Sigmoid colon (tissue), 7 donors: ENCODE data around the gene REG3A. TPM values are rescaled to one million over a fixed set of nuclear protein-coding genes. Genes with fewer than 3 reads are reported as not detected.

Experiments used
- DNase-seq: peaks from one replicate; pipeline ENCODE4 v3.0.0-alpha.2; 2019
- H3K27ac ChIP-seq, 4 donors: fragments of 200-600 bp; sonication (generic); one replicate each; pipeline ENCODE4 v1.5.1; 2016 to 2019; ENCODE audit warnings: mild to moderate bottlenecking in 1 of 4
- H3K27me3 ChIP-seq, 3 donors: fragments of 200-600 bp; sonication (generic); one replicate each; pipeline ENCODE4 v1.5.1; 2019; ENCODE audit warnings: mild to moderate bottlenecking in 1 of 3
- H3K36me3 ChIP-seq, 4 donors: fragments of 200-600 bp; sonication (generic); one replicate each; pipeline ENCODE4 v1.5.1; 2016 to 2019
- H3K4me1 ChIP-seq, 4 donors: fragments of 200-600 bp; sonication (generic); one replicate each; pipeline ENCODE4 v1.5.1; 2017 to 2019
- H3K4me3 ChIP-seq, 4 donors: fragments of 200-600 bp; sonication (generic); one replicate each; pipeline ENCODE4 v1.5.1; 2017 to 2019; ENCODE audit warnings: mild to moderate bottlenecking in 2 of 4, moderate library complexity in 1 of 4
- H3K9me3 ChIP-seq, 4 donors: fragments of 200-600 bp in 3 of 4; sonication (generic) in 3 of 4; one replicate each; pipeline versions ENCODE4 v1.5.1 to v1.6.1; 2013 to 2019
- EP300 ChIP-seq, 4 donors: sonication (generic); formaldehyde crosslinking; IDR thresholded peaks; one replicate each; pipeline ENCODE4 v1.6.1; 2017; ENCODE audit warnings: antibody characterized with exemption in 4 of 4
- POLR2A ChIP-seq, 2 donors: fragments of 450-650 bp; IDR thresholded peaks; one replicate each; pipeline ENCODE4 v1.6.1; 2016; ENCODE audit warnings: antibody characterized with exemption in 2 of 2, mild to moderate bottlenecking in 2 of 2, moderate library complexity in 2 of 2
- POLR2AphosphoS5 ChIP-seq, 4 donors: sonication (generic); formaldehyde crosslinking; IDR thresholded peaks; one replicate each; pipeline ENCODE4 v1.6.1; 2017; ENCODE audit warnings: antibody characterized with exemption in 4 of 4
- WGBS, 2 donors: extraction: QIAGEN DNeasy Blood & Tissue Kit; methylation state at CpG; one replicate each; pipeline ENCODE4 v1.1.7; 2013; 5-methylcytosine and 5-hydroxymethylcytosine counted together
- intact Hi-C: fragments of 100-400 bp; cut with DNase I; formaldehyde crosslinking; loops from one replicate; pipeline ENCODE4 v1.15.1; 2023
- polyA plus RNA-seq, 3 donors: library from polyadenylated mRNA; stranded (reverse); fragments of 200-250 nt; gene quantifications; one replicate each; pipeline ENCODE4 v1.2.3, GENCODE V29; 2013
- total RNA-seq, 4 donors: library from RNA; depleted of rRNA; stranded (reverse); fragments of >200 nt; gene quantifications; one replicate each; pipeline ENCODE4 v1.1.0, GENCODE V29; 2016
- TF ChIP-seq, protein P1 (sequence below), 4 experiments: fragments of 450-650 bp in 3 of 4; fragments of 200-600 bp in 1 of 4; IDR thresholded peaks; one replicate each; pipeline ENCODE4 v1.5.1; 2016 to 2019; ENCODE audit warnings: antibody characterized with exemption in 4 of 4, mild to moderate bottlenecking in 3 of 4, moderate library complexity in 2 of 4
- donor health status: healthy with polysubstance abuse.
- donor health status: Bipolar disorder and iron deficiency.
- donor health status: healthy.

The REG3A gene
- total and polyA plus RNA-seq, 7 donors: 3.2 to 27.7 TPM; not detected in 5

DNA sequence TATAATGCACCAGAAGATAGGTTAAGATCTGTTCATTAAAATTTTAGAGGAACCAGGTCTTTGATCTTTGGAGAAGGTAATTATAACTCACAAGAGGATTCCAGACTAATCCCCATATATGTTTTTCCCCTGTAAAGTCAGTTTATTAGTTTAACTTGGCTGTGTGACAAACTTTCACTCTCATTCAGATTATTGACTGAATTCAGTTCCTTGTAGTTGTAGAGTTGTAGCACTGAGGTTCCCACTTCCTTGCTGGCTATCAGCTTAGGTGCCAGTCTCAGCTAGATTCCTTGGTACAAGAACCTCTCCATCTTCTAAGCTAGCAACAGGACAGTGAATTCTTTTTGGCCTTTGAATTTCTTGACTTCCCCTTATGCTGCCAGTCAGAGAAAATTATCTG is 20.1 kb downstream of the REG3A start:
- intact Hi-C loops: no loop called here
- H3K9me3 ChIP-seq: no peaks in the 10 kb centered on the region
- no peaks in the 10 kb centered on the region for H3K27me3 ChIP-seq
- TF ChIP-seq, protein P1, sequence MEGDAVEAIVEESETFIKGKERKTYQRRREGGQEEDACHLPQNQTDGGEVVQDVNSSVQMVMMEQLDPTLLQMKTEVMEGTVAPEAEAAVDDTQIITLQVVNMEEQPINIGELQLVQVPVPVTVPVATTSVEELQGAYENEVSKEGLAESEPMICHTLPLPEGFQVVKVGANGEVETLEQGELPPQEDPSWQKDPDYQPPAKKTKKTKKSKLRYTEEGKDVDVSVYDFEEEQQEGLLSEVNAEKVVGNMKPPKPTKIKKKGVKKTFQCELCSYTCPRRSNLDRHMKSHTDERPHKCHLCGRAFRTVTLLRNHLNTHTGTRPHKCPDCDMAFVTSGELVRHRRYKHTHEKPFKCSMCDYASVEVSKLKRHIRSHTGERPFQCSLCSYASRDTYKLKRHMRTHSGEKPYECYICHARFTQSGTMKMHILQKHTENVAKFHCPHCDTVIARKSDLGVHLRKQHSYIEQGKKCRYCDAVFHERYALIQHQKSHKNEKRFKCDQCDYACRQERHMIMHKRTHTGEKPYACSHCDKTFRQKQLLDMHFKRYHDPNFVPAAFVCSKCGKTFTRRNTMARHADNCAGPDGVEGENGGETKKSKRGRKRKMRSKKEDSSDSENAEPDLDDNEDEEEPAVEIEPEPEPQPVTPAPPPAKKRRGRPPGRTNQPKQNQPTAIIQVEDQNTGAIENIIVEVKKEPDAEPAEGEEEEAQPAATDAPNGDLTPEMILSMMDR (IDR thresholded peaks at IDR 0.05): no peak
- no peak for TF ChIP-seq EP300 (IDR thresholded peaks at IDR 0.05)
- H3K27ac ChIP-seq: no peak overlapping the region
- no peaks in the 10 kb centered on the region for H3K36me3 ChIP-seq
- DNase-seq: no peak
- H3K4me1 ChIP-seq: no peaks in the 10 kb centered on the region
- H3K4me3 ChIP-seq: no peak overlapping the region

DNA sequence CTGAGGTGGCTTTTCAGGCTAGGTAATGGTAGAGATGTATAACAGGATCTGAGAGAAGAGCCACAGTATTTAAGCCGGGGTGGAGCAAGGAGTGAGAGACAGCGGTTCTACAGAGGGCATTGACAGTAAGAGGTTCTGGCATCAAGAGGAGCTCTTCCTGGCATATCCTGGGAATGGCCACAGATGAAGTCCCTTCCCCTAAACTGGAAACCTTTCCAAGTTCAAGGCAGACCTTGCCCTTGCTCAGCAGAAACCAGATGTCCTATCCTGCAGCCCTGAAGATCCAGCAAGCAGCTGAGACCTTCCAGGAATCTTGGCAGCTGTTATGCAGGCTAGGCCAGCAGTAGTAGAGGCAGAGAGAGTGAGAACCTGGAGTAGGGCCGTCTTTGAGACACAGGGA is 21.2 kb downstream of the REG3A start:
- H3K9me3 ChIP-seq: no peaks in the 10 kb centered on the region
- intact Hi-C loops: no loop called here
- H3K4me1 ChIP-seq: no peaks in the 10 kb centered on the region
- no peak for TF ChIP-seq EP300 (IDR thresholded peaks at IDR 0.05)
- no peak for TF ChIP-seq POLR2A (IDR thresholded peaks at IDR 0.05)
- no peak for TF ChIP-seq POLR2AphosphoS5 (IDR thresholded peaks at IDR 0.05)
- TF ChIP-seq, protein P1 (IDR thresholded peaks at IDR 0.05): no peak
- H3K36me3 ChIP-seq: no peaks in the 10 kb centered on the region
- no peak overlapping the region for H3K27ac ChIP-seq
- 80 to 87% methylated on average over 3 of the region's 3 CpGs for WGBS, 2 donors
- H3K4me3 ChIP-seq: no peak overlapping the region
- DNase-seq: no peak
- H3K27me3 ChIP-seq: no peaks in the 10 kb centered on the region

DNA sequence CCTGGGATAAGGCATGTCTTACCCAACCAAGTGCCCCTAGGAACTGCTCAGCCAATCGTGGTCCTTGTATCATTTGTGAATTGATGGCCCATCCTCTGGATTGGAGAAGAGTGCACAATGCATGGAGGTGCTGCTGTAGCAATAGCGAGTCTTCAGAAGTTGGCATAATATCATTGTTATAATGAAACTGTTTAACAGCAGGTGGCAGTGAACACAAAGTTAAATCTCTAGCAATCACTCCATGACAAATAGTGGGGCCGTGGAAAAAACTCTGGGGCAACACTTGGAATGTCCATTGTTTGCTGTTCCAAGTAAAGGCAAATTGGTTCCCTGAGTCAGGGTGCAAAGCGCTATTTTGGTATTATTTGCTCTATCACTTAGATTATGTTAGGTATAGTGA is 27.9 kb downstream of the REG3A start:
- Histone ChIP-seq H3K27me3 (no peaks in the 10 kb centered on the region), H3K4me1 (no peaks in the 10 kb centered on the region), H3K4me3 (no peak overlapping the region), H3K27ac (no peak overlapping the region), H3K36me3 (no peaks in the 10 kb centered on the region), H3K9me3 (no peaks in the 10 kb centered on the region)
- TF ChIP-seq POLR2A (IDR thresholded peaks at IDR 0.05): no peak
- no peak for TF ChIP-seq POLR2AphosphoS5 (IDR thresholded peaks at IDR 0.05)
- TF ChIP-seq, protein P1 (IDR thresholded peaks at IDR 0.05): no peak
- no peak for DNase-seq
- WGBS, 2 donors: 36 to 76% methylated on average over 4 of the region's 4 CpGs
- intact Hi-C loops: no loop called here

DNA sequence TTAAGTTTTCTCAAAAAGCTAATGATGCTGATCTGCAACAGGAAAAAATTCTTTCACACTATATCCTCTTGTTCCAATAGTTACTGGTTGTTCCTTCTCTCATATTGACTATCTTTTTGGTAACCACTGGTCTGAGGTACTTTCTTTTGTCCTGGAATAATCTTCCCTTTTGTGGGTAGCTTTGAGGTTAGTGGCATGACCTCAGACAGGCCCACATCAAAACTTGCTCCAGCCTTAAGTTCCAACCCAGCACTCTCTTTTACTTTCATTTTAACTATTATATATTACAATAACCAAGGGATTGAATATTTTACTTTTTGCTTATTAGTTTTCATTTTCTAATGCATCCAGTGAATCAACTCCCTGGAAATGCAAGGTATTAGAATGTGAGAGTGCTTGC is 29.7 kb downstream of the REG3A start:
- DNase-seq: no peak
- no peak overlapping the region for H3K27ac ChIP-seq
- TF ChIP-seq, protein P1 (IDR thresholded peaks at IDR 0.05): no peak
- TF ChIP-seq EP300 (IDR thresholded peaks at IDR 0.05): no peak
- no peak for TF ChIP-seq POLR2A (IDR thresholded peaks at IDR 0.05)
- TF ChIP-seq POLR2AphosphoS5 (IDR thresholded peaks at IDR 0.05): no peak
- H3K9me3 ChIP-seq: no peaks in the 10 kb centered on the region
- H3K36me3 ChIP-seq: no peaks in the 10 kb centered on the region
- no peaks in the 10 kb centered on the region for H3K27me3 ChIP-seq
- H3K4me1 ChIP-seq: no peaks in the 10 kb centered on the region
- no peak overlapping the region for H3K4me3 ChIP-seq
- intact Hi-C loops: no loop called here

DNA sequence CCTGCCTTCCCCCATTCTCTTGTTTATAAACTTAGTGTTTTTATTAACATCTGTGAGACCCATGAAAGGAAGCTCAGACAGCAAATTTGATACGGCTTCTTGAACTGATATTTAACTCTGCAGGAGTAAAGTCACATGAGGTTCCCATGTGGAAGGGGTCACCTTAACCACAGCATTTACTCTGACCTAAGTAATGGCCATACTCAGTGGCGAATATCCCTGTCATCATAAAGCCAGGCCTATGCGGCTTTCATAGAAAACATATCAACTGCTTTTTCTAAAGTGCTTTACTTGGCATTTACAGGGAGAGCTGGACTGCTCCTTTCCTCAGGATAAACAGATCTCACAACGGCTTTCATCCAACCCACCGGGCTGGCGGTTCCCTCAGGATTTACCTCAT is 30.3 kb downstream of the REG3A start:
- Histone ChIP-seq H3K9me3 (no peaks in the 10 kb centered on the region), H3K36me3 (no peaks in the 10 kb centered on the region), H3K27me3 (no peaks in the 10 kb centered on the region), H3K4me3 (no peak overlapping the region), H3K27ac (no peak overlapping the region), H3K4me1 (no peaks in the 10 kb centered on the region)
- TF ChIP-seq, protein P1 (IDR thresholded peaks at IDR 0.05): no peak
- TF ChIP-seq POLR2A (IDR thresholded peaks at IDR 0.05) (no peak), EP300 (IDR thresholded peaks at IDR 0.05) (no peak), POLR2AphosphoS5 (IDR thresholded peaks at IDR 0.05) (no peak)
- intact Hi-C loops: no loop called here
- no peak for DNase-seq
- WGBS, 2 donors: 70 to 75% methylated on average over 6 of the region's 6 CpGs
